Vagina (tissue), 2 donors: ENCODE data around the gene LHX6. TPM values are rescaled to one million over a fixed set of nuclear protein-coding genes. Genes with fewer than 3 reads are reported as not detected.

Source experiments
- DNase-seq, 2 donors: peaks; one replicate each; pipeline ENCODE4 v3.0.0-alpha.2; 2017; ENCODE audit errors: extremely low spot score in 2 of 2
- H3K27ac ChIP-seq: fragments of 200-600 bp; sonication (generic); one replicate; pipeline ENCODE4 v1.5.1; 2019
- H3K27me3 ChIP-seq: fragments of 200-600 bp; sonication (generic); one replicate; pipeline ENCODE4 v1.5.1; 2019
- H3K36me3 ChIP-seq, 2 donors: fragments of 200-600 bp; sonication (generic); one replicate each; pipeline ENCODE4 v1.5.1; 2017 to 2019
- H3K4me1 ChIP-seq: fragments of 200-600 bp; sonication (generic); one replicate; pipeline ENCODE4 v1.5.1; 2019
- H3K4me3 ChIP-seq, 2 donors: fragments of 200-600 bp; sonication (generic); 1 replicate in 1 of 2; 2 replicates in 1 of 2; pipeline ENCODE4 v1.5.1; 2016 to 2019
- H3K9me3 ChIP-seq: fragments of 200-600 bp; sonication (generic); one replicate; pipeline ENCODE4 v1.5.1; 2019
- CTCF ChIP-seq, 3 experiments: fragments of 450-650 bp in 2 of 3; fragments of 200-600 bp in 1 of 3; sonication (generic) in 1 of 3; IDR thresholded peaks; one replicate each; pipeline ENCODE4 v1.5.1; 2017 to 2019; ENCODE audit warnings: antibody characterized with exemption in 3 of 3, mild to moderate bottlenecking in 2 of 3, moderate library complexity in 2 of 3
- POLR2A ChIP-seq, 2 donors: fragments of 450-650 bp; IDR thresholded peaks; one replicate each; pipeline ENCODE4 v1.6.1; 2017; ENCODE audit warnings: antibody characterized with exemption in 2 of 2, mild to moderate bottlenecking in 2 of 2, moderate library complexity in 2 of 2
- POLR2AphosphoS5 ChIP-seq, 2 donors: sonication (generic); formaldehyde crosslinking; IDR thresholded peaks; one replicate each; pipeline ENCODE4 v1.9.0; 2017; ENCODE audit warnings: antibody characterized with exemption in 2 of 2, mild to moderate bottlenecking in 2 of 2, low read depth in 1 of 2; ENCODE audit not compliant: insufficient read depth in 1 of 2
- intact Hi-C: fragments of 100-400 bp; cut with DNase I; formaldehyde crosslinking; loops from one replicate; pipeline ENCODE4 v1.15.1; 2023
- total RNA-seq: library from RNA; depleted of rRNA; stranded (reverse); fragments of >200 nt; gene quantifications from one replicate; pipeline ENCODE4 v1.2.3, GENCODE V29; 2016

Gene LHX6
- total RNA-seq, 1 donor from 2014 or later: 8.1 TPM

GRCh38 chr9:122268041-122268814 is 39.5 kb upstream of the LHX6 start:
- Histone ChIP-seq H3K36me3 (peaks cover 0 to 3% of the 10 kb centered on the region in 2 donors), H3K27ac (no peak overlapping the region), H3K4me1 (peaks cover 18% of the 10 kb centered on the region), H3K9me3 (no peaks in the 10 kb centered on the region), H3K27me3 (no peaks in the 10 kb centered on the region), H3K4me3 (no peak overlapping the region)
- no peak for DNase-seq
- TF ChIP-seq CTCF (IDR thresholded peaks at IDR 0.05): no peak
- TF ChIP-seq POLR2A (IDR thresholded peaks at IDR 0.05): no peak
- TF ChIP-seq POLR2AphosphoS5 (IDR thresholded peaks at IDR 0.05; ENCODE audit: insufficient read depth in 1 of 2, low read depth in 1 of 2): no peak
- intact Hi-C loops: no loop called here

GRCh38 chr9:122265149-122265915 is 36.6 kb upstream of the LHX6 start:
- peaks cover 0 to 9% of the 10 kb centered on the region in 2 donors for H3K36me3 ChIP-seq
- peak in 1 of 2 donors; percentile 8 for TF ChIP-seq POLR2AphosphoS5 (IDR thresholded peaks at IDR 0.05; ENCODE audit: insufficient read depth in 1 of 2, low read depth in 1 of 2)
- no peak for TF ChIP-seq POLR2A (IDR thresholded peaks at IDR 0.05)
- H3K27ac ChIP-seq: peak overlapping the region; percentile 84
- H3K9me3 ChIP-seq: no peaks in the 10 kb centered on the region
- H3K4me3 ChIP-seq: peak overlapping the region; percentile 73 to 89
- no peaks in the 10 kb centered on the region for H3K27me3 ChIP-seq
- peaks cover 39% of the 10 kb centered on the region for H3K4me1 ChIP-seq
- intact Hi-C loops: no loop called here
- no peak for DNase-seq

GRCh38 chr9:122264360-122265148 is 35.8 kb upstream of the LHX6 start, which contains the start of the genes MRRF and RBM18:
Gene MRRF (plus strand): TSS chr9:122264882. CDS start chr9:122270892, 6,010 bp downstream.
Gene RBM18 (minus strand): TSS chr9:122264840. CDS start chr9:122261492, 3,348 bp downstream.
- TF ChIP-seq POLR2A (IDR thresholded peaks at IDR 0.05) (peak in 1 of 2 donors; percentile 50), CTCF (IDR thresholded peaks at IDR 0.05) (peak in 1 of 3 experiments; percentile 18), POLR2AphosphoS5 (IDR thresholded peaks at IDR 0.05; ENCODE audit: insufficient read depth in 1 of 2, low read depth in 1 of 2) (peak; percentile 89 to 94)
- no peaks in the 10 kb centered on the region for H3K27me3 ChIP-seq
- DNase-seq: peak; percentile 93 to 98
- H3K4me1 ChIP-seq: peaks cover 39% of the 10 kb centered on the region
- peak within 1 kb of the TSS; percentile 84 for H3K27ac ChIP-seq
- peaks cover 0 to 15% of the 10 kb centered on the region in 2 donors for H3K36me3 ChIP-seq
- intact Hi-C loops: no loop called here
- H3K9me3 ChIP-seq: no peaks in the 10 kb centered on the region
- peak within 1 kb of the TSS; percentile 73 to 89 for H3K4me3 ChIP-seq

- H3K4me1 ChIP-seq: peaks cover 39% of the 10 kb centered on the region
- no peak for TF ChIP-seq CTCF (IDR thresholded peaks at IDR 0.05)
- no peak for TF ChIP-seq POLR2AphosphoS5 (IDR thresholded peaks at IDR 0.05; ENCODE audit: insufficient read depth in 1 of 2, low read depth in 1 of 2)
- TF ChIP-seq POLR2A (IDR thresholded peaks at IDR 0.05): no peak
- no peaks in the 10 kb centered on the region for H3K9me3 ChIP-seq
- peak overlapping the region; percentile 84 for H3K27ac ChIP-seq
- intact Hi-C loops: no loop called here
- peaks cover 0 to 15% of the 10 kb centered on the region in 2 donors for H3K36me3 ChIP-seq
- peak overlapping the region; percentile 73 to 89 for H3K4me3 ChIP-seq
- no peak for DNase-seq
- no peaks in the 10 kb centered on the region for H3K27me3 ChIP-seq
Observed at GRCh38 chr9:122263699-122264349, 35.1 kb upstream of the LHX6 start.
